AG04449 (cell line): ENCODE results near the gene MRGPRE.

Experiments
- CTCF ChIA-PET: fragments of 350-600 bp; formaldehyde crosslinking; extraction: SDS; loops from one replicate; lab custom pipeline; 2021; ENCODE audit warnings: antibody characterized with exemption; lab: Yijun Ruan, JAX
- POLR2A ChIA-PET: fragments of 400-600, 350-600 bp; formaldehyde crosslinking; extraction: SDS; loops from one replicate; lab custom pipeline; 2020; ENCODE audit warnings: antibody characterized with exemption, inconsistent platforms; lab: Yijun Ruan, JAX
- DNase-seq: peaks from one replicate; pipeline ENCODE4 v3.0.0-alpha.2; 2010; ENCODE audit warnings: low read depth, low spot score
- H3K4me3 ChIP-seq: 2 replicates; pipeline ENCODE4 v1.5.1; 2011; ENCODE audit warnings: low read depth, mild to moderate bottlenecking, control low read depth, low read length
- TF ChIP-seq, protein P1 (sequence below): IDR thresholded peaks from one replicate; pipeline ENCODE4 v1.5.1; 2011; ENCODE audit warnings: mild to moderate bottlenecking, moderate library complexity, low read length, control low read depth, inconsistent platforms; ENCODE audit not compliant: insufficient read depth; ENCODE audit errors: missing control alignments

Gene MRGPRE

GRCh38 chr11:3204141-3205015, 27.8 kb downstream of the MRGPRE start:
- H3K4me3 ChIP-seq = no peak overlapping the region
- TF ChIP-seq, protein P1, sequence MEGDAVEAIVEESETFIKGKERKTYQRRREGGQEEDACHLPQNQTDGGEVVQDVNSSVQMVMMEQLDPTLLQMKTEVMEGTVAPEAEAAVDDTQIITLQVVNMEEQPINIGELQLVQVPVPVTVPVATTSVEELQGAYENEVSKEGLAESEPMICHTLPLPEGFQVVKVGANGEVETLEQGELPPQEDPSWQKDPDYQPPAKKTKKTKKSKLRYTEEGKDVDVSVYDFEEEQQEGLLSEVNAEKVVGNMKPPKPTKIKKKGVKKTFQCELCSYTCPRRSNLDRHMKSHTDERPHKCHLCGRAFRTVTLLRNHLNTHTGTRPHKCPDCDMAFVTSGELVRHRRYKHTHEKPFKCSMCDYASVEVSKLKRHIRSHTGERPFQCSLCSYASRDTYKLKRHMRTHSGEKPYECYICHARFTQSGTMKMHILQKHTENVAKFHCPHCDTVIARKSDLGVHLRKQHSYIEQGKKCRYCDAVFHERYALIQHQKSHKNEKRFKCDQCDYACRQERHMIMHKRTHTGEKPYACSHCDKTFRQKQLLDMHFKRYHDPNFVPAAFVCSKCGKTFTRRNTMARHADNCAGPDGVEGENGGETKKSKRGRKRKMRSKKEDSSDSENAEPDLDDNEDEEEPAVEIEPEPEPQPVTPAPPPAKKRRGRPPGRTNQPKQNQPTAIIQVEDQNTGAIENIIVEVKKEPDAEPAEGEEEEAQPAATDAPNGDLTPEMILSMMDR = no peak
- no peak for DNase-seq
- ChIA-PET CTCF (interaction anchor here (1.2 to 2.1 kb wide), 2 partner anchors 9 to 14 kb away, joined by 5 read pairs; no protein-coding TSS in a partner anchor), POLR2A (no interaction called here)

DNA sequence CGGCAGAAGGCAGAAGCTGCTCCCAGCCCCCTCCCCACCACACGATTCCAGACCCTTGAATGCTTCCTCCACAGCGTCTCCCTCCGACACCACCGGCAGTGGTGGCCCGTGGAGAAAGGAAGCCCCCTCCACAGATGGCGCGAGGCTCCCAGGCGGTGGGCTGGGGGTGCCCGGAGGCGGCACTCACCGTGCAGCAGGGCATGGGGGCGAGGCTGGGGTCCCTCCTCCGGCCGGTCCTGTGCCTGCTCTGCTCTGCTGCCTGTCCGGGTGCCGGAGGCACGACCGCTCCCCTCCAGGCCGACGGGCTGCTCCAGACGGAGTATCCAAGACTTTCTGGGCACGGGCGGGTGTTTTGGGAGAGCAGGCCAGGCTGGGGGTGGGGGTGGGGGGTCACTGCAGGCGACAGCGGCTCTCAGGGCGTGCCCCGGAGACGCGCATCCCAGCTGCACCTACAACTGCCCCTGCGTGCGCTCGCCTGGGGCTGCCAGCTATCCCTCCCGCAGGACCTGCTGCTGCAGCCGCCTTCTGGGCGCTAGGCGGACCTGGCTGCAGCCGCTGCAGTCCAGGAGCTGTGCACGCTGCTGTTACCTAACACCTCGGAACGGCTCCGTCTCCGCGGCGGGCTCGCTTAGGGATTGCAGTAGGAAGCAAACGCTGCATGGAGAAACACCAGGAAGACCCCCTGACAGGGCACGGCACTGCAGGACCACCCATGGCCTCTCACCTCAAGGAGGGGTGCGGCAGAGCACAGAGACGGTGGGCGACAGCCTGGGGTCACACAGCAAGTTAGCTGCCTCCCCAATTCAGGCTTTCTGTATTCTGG, 28.8 kb downstream of the MRGPRE start:
- ChIA-PET POLR2A (no interaction called here), CTCF (interaction anchor here (1.2 kb wide), 1 partner anchor 14 kb away, joined by 5 read pairs; no protein-coding TSS in a partner anchor)
- TF ChIP-seq, protein P1 = no peak
- no peak overlapping the region for H3K4me3 ChIP-seq
- DNase-seq = no peak

GRCh38 chr11:3202759-3203158, 29.5 kb downstream of the MRGPRE start:
- no peak overlapping the region for H3K4me3 ChIP-seq
- no peak for DNase-seq
- TF ChIP-seq, protein P1 = no peak
- POLR2A ChIA-PET = no interaction called here
- CTCF ChIA-PET = no interaction called here

DNA sequence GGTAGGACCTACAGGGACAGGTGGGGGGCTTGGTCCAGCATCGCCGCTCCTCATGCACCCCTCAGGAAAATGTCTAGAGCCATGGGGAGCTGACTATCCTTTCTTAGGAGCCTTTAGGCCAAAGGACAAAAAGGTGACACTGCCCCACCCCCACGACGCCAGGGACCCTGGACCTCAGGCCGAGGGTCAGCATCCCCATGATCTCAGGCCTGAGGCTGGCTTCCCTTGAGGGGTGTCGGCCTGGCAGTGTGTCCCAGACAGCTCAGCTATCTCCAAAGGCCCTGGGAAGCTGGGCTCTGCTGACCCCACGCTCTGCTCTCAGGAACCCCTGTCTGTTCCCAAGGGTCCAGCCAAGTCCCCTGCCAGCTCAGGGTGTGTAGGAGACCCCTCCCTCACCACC, 29.9 kb downstream of the MRGPRE start:
- CTCF ChIA-PET = no interaction called here
- H3K4me3 ChIP-seq = no peak overlapping the region
- no peak for DNase-seq
- TF ChIP-seq, protein P1 = no peak
- POLR2A ChIA-PET = no interaction called here

GRCh38 chr11:3201677-3202181, 30.5 kb downstream of the MRGPRE start:
- no peak overlapping the region for H3K4me3 ChIP-seq
- DNase-seq = no peak
- TF ChIP-seq, protein P1 = no peak
- CTCF ChIA-PET = interaction anchor here (0.8 kb wide), 1 partner anchor 117 kb away, joined by 3 read pairs; no protein-coding TSS in a partner anchor
- POLR2A ChIA-PET = no interaction called here
